Suprapubic skin (tissue), 4 donors: Measurements from ENCODE around the gene SPECC1L.

Experiments
- CTCF ChIP-seq, 2 donors: fragments of 200-600 bp in 1 of 2; fragments of 450-650 bp in 1 of 2; sonication (generic) in 1 of 2; IDR thresholded peaks; one replicate each; pipeline ENCODE4 v1.5.1; 2016 to 2019; ENCODE audit warnings: antibody characterized with exemption in 2 of 2, mild to moderate bottlenecking in 1 of 2, moderate library complexity in 1 of 2
- EP300 ChIP-seq: sonication (generic); formaldehyde crosslinking; IDR thresholded peaks from one replicate; pipeline ENCODE4 v1.6.1; 2017; ENCODE audit warnings: antibody characterized with exemption
- POLR2A ChIP-seq, 2 donors: fragments of 450-650 bp; IDR thresholded peaks; one replicate each; pipeline ENCODE4 v1.6.1; 2017; ENCODE audit warnings: antibody characterized with exemption in 2 of 2, mild to moderate bottlenecking in 2 of 2, moderate library complexity in 2 of 2
- POLR2AphosphoS5 ChIP-seq, 3 donors: sonication (generic); formaldehyde crosslinking; IDR thresholded peaks; one replicate each; pipeline ENCODE4 v1.6.1; 2017; ENCODE audit warnings: antibody characterized with exemption in 3 of 3

- TF ChIP-seq CTCF (IDR thresholded peaks at IDR 0.05) (no peak), POLR2AphosphoS5 (IDR thresholded peaks at IDR 0.05) (no peak), POLR2A (IDR thresholded peaks at IDR 0.05) (no peak), EP300 (no peak)
These were observed 123.2 kb downstream of the SPECC1L start for GRCh38 chr22:24393848-24394247.
